Measurements from ENCODE around the gene PPP1R15B.
"Not testable (repeated sequence)": the region's sequence is repeated elsewhere in the genome, so short reads cannot be mapped to it uniquely, and the experiment has no call there.

The PPP1R15B gene

GRCh38 chr1:204443260-204443619 lies 31.6 kb upstream of the PPP1R15B start:
- DNase-seq: no peak

GRCh38 chr1:204442376-204443259 lies 31.0 kb upstream of the PPP1R15B start:
- no peak for DNase-seq

GRCh38 chr1:204441558-204441957 lies 29.9 kb upstream of the PPP1R15B start:
- no peak for DNase-seq

GRCh38 chr1:204439621-204440375 lies 28.2 kb upstream of the PPP1R15B start:
- DNase-seq: no peak

- DNase-seq: no peak
Observed at GRCh38 chr1:204438628-204439027, 27.0 kb upstream of the PPP1R15B start.

DNA sequence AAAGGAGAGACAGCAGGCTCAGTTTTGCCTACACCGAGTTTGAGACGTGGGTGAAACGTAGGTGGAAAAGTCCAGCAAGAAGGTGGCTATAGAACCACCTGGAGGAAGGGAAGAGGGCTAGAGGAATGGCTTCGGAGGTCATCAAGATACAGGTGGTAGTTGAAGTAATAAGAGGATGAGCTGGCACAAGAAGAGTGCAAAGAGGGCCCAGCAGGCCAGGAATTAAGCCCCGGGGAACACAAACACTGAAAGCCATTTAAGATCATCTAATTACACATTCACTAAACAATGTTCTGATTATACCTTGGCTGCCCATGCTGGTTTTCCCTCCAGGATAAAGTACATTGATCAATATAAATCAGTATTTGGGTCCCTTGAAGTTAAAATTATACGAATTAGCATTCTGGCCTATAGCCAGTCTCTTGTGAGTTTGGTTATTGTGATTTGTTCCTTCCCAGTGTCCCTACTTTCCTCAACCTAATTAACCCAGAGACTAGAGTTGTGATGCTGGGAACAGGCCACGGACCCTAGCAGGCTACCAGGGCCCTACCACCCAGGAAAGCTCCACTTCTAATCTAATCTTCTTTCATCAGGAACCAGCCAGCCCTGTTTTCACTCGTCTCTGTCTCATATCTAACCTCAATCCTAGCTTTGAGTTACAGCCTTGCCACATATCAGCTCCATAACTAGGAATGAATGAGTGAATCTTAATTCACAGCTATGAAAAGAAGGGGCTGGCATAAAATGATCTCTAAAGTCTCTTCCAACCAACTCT lies 26.4 kb upstream of the PPP1R15B start:
- DNase-seq: no peak

- DNase-seq: no peak
Observed at GRCh38 chr1:204435872-204436271, 24.3 kb upstream of the PPP1R15B start.

- no peak for DNase-seq
Observed at GRCh38 chr1:204435381-204435831, 23.8 kb upstream of the PPP1R15B start.

DNA sequence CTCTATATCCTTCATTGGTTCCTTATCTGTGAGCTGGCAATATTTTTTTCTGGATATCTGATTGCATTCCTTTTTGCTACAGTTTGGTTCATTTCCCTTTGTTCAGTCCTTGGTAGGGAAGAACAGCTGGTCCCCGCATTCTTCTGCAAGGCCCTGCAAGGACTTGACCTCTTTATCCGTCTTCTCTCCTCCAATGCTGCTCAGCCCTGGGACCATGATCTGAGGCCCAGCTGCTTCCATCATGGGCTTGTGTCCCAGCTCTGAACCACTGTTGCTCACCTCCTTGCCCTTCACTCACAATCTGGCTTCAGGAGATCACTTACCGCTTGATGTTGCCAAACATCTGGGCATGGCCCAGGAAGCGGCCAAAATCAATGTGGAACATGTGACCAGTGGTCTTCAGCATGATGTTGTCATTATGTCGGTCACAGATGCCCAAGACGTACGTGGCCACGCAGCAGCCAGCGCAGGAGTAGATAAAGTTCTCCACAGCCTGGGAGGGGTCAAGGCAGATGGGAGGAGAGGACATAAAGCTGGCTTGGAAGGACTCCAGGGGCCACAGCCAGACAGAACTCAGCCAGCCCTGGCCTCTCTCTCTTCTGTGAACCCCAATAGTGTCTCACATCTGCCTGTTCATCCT lies 22.6 kb upstream of the PPP1R15B start:
- DNase-seq: no peak

- DNase-seq: no peak
Observed at GRCh38 chr1:204432708-204433107, 21.1 kb upstream of the PPP1R15B start.

- peak; percentile 73 for DNase-seq
Observed at GRCh38 chr1:204431310-204432184, 19.9 kb upstream of the PPP1R15B start.

DNA sequence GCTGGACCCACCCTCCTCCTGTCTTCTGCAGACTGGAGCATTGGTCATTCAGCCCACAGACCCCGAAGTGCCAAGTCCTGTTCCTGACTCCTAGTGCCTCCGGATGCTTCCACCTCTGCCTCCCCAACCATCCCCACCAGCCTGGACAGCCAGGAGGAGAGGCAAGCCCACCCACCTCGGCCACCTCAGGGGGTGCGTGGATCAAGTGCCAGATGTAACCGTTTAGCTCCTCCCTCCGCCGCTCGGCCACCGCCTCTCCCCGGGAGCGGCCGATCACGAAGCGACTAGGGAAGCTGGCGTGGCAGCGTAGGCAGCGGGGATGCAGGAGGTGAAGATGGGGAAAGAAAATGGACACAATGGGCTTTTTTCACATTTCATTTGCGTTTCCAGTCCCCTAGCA lies 18.1 kb upstream of the PPP1R15B start:
- DNase-seq: no peak

- DNase-seq: no peak
Observed at GRCh38 chr1:204426971-204427701, 15.5 kb upstream of the PPP1R15B start.

DNA sequence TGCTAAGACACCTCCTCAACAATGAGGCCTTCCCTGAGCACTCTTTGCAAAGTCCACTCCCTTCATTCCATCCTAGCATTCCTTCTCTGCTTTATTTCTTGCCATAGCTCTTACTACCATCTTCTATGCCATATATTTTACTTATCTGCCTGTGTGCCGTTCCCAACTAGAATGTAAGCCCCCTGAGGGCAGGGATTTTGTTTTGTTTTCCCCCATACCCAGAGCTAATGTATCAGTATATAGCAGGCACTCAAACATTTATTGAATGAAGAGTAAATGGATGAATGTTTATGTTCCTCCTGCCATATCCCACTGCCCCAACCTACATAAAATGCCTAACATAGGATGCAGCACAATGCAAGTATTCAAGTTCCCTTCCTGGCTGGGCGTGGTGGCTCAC lies 14.9 kb upstream of the PPP1R15B start:
- no peak for DNase-seq

DNA sequence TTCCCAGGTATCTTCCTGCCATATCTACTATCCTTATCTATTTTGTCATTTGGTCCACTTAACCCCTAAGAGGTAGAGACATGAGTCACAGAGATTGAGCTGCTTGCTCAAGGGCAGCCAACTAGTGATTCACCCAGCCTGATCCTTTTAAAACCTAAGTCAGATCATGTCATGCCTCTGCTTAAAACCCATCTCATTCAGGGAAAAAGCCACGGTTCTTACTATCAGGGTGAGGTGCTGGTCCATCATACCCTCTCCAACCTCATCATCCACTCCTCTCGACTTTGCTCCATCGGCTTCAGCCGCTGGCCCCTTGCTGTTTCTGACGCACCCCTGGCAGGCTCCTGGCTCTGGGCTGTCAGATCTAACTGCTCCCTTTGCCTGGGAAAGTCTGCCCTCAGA lies 14.4 kb upstream of the PPP1R15B start:
- DNase-seq: no peak

DNA sequence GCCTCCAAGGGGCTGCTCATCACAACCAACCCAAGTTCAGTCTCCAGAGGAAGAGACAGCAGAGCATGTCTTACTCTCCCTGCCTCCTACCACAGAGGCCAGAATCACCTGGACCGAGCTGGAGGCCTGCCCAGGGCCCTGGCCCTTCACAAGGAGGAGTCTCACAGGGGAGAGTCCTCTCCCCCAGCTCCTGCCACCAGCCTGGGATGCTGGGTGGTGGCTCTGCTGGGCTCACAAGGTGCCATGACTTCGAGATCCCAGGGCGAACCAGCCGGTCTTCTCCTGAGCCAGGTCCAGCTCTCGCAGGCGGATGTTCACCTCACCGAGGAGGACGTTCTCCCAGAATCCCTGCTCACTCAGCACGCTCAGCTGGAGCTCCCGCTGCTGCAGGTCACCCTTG lies 13.0 kb upstream of the PPP1R15B start:
- DNase-seq: no peak

DNA sequence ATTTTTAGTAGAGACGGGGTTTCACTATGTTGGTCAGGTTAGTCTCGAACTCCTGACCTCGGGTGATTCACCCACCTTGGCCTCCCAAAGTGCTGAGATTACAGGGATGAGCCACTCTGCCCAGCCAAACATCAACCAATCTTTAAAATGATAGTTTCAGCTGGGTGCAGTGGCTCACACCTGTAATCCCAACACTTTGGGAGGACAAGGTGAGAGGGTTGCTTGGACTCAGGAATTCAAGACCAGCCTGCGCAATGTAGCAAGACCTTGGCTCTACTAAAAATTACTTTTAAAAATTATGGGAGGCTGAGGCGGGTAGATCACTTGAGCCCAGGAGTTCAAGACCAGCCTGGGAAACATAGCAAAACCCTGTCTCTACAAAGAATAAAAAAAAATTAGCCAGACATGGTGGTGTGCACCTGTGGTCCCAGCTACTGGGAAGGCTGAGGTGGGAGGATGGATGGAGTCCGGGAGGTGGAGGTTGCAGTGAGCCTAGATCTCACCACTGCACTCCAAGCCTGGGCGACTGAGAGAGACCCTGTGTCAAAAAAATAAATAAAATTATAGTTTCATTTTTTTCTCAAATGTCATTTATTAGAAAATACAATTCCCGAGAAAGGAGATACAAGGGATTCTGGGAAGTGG lies 10.6 kb upstream of the PPP1R15B start:
- DNase-seq: not testable (repeated sequence)

DNA sequence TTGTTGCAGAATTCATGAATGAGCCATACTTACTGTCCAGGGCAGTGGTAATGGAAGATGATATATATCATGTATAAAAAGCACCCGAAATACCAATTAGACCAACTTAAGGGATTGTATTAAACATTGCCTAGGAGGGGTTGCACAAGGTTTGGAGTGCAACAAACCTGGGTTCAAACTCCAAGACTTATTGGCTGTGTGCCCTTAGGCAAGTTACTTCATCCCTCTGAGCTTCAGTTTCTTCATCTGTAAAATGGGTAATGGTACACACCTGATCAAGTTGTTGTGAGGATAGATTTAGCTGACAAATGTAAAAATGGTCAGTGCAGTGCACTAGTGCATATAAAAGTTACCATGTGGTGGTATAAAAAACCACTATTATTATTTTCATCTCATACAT lies 9.8 kb upstream of the PPP1R15B start:
- DNase-seq: no peak

DNA sequence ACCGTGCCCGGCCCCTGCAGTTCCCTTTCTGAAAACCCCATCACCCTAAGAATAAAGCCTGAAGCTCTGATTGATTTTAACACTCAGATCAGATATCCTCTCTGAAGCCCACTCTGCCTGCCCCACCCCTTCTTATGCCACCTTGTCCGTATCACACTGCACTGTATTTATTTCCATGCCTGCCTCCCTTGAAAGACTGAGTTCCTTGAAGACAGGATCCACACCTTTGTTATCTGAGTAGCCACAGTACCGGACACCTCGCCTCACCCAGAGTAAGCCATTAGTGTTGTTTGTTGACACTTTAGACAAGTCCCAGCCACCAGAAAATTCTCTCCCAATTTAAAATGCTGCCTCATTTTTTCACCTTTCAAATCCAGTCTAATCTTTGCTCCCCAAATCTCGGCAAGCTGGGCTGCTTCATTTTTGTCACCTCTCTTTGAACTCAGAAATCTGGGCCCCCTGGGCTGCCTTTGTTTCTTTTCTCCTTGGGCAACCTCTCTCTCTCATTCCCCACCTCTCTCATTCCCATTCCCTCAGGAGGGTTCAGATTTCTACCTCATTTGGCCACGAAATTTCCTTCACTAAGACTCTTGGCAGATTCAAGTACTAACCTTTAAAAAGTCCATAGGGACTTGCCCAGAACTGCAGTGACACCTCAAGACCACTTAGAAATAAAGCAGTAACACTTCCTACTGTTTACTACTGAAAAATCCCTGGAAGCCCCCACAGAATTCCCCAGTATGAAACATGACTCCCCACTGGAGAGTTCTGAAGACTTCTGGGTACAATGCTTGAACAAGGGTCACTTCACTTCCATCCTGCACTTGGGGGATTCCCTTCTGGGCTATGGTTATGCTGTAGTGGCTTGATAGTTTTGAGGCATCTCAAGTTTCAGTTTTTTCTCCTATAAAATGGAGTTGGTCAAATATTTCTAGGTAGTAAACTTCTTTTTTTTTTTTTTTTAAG lies 8.7 kb upstream of the PPP1R15B start:
- DNase-seq: no peak
